Measurements from ENCODE around the gene ZNF497.
"Not testable (repeated sequence)": the region's sequence is repeated elsewhere in the genome, so short reads cannot be mapped to it uniquely, and the experiment has no call there.

Gene ZNF497

DNA sequence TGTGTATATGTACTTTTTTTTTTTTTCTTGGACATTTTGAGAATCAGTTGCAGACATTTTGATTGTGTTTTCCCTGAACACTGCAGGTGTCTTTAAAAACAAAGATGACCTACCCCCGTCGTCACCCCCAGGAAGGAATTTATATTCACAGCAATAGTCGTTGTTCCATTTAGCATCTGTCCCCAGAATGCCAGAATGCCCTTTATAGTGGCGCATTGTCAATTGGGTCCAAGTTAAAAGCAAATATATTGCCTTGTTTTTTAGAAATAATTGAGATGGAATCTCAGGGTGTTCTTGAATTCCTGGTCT lies 31.1 kb upstream of the ZNF497 start:
- no peak for DNase-seq

DNA sequence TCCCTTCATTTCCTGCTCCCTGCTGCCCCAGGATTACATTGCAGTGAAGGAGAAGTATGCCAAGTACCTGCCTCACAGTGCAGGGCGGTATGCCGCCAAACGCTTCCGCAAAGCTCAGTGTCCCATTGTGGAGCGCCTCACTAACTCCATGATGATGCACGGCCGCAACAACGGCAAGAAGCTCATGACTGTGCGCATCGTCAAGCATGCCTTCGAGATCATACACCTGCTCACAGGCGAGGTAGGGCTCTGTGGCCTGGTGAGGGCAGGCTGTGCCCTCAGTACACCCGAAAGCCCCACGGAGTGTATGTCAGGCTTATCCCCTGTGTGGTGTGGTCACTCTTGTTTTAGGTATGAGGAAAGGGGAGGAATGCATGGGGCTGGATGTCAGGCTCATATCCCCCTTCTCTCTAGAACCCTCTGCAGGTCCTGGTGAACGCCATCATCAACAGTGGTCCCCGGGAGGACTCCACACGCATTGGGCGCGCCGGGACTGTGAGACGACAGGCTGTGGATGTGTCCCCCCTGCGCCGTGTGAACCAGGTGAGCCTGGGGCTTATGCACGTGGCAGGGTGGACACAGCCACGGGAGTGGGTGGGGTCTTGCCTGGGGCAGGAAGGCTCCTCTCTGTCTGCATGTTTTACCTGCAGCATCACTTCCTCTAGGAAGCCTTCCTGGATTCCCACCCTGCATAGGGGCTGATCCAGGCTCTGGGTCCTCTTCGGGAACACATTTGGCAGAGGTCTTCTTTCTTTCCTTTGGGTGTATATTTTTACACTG lies 30.6 kb upstream of the ZNF497 start:
- DNase-seq, result no peak

DNA sequence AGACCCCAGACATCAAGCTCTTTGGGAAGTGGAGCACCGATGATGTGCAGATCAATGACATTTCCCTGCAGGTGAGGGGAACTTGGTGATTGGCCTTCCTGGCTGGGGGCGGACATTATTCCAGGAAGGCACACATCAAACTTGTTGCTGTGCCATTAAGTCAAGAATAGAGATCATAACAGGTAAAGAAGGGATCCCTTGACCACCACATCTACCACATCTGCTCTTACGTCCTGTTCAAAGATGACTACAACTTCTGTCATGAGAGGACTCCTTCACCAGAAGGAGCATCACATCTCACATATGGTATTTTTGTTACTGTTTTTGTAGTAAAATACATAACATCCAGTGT lies 25.6 kb upstream of the ZNF497 start:
- DNase-seq, result no peak

DNA sequence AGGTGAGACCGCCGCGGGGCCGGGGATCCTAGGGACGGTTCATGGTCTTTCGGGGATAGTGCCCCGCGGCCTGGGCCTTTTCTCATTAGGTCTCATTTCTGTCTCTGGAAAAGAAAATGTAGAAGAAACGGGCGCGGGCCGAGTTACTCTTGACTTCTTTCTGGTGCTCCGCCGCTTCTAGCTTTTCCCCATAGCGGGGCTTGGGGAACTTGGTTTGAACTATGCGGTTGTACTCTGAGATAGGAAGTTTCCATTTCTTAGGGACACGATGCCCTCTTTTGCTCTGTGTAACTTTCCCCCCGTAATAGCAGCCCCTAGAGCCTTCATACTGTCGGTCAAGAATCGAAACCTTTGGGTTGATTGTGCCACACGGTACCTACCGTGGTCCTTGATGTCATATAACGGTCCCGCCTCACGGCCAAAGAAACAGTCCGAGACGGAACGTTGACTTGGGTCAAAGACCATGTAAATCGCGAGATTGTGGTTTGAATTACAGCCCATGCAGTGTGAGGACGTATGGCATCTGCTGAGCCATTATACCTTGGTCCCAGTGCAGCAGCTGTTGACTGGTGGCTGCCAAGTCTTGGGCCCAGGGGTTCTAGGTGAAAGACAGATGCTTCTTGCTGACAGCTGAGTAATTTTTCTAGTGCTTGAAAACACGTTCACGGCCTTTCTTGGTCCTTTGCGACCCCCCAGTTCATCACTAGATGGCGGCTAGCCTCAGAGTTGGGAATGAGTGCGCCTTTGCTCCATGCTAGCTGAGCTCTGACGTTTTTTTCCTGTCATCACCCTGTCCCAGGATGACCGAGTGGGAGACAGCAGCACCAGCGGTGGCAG lies 25.0 kb upstream of the ZNF497 start:
- no peak for DNase-seq

GRCh38 chr19:58386576-58387337 lies 24.2 kb upstream of the ZNF497 start, which contains the start of gene RPS5:
Gene RPS5, plus strand, starts transcription at chr19:58387269. Its CDS starts 869 bp downstream, at chr19:58388138.
- DNase-seq, result peak; percentile 95

- DNase-seq, result no peak
Observed at GRCh38 chr19:58385891-58386575, 23.5 kb upstream of the ZNF497 start.

GRCh38 chr19:58385313-58385890 lies 22.9 kb upstream of the ZNF497 start:
- no peak for DNase-seq

- DNase-seq, result no peak
Observed at GRCh38 chr19:58382997-58383603, 20.5 kb upstream of the ZNF497 start.

GRCh38 chr19:58381460-58382212 lies 19.1 kb upstream of the ZNF497 start:
- no peak for DNase-seq

- DNase-seq, result peak; percentile 99
Observed at GRCh38 chr19:58380662-58381459, 18.3 kb upstream of the ZNF497 start, which contains the start of gene ZNF837. Gene ZNF837, minus strand, starts transcription at chr19:58381030. Its CDS starts 11,698 bp downstream, at chr19:58369332.

DNA sequence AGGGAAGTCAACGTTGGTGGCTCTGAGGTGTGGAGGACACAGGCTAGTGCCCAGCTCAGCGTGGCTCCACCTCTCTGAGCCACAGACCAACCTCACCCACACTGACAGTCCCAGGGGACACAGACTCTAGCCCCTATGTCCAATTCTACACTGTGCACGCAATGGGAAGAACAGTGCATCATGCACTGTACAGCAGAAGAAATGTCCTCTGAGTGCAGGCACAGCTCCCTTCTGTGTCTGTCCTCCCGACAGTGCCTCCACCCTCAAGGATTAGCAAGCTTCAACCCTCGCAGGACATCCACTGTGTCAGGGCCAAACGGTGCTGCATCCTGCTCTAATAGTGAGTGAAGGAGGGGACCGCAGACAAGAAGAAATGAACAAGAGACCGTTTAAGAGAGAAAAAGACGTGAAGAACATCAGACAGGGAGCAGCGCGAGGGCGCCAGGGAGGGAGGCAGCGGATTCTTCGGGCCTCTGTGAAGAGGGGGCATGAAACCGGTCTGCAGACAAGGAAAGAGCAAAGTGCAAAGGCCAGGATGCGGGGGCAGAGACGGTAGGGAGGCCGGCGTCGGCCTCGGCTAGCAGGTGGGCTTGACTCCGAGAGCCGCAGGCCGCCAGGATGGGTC lies 17.6 kb upstream of the ZNF497 start:
- DNase-seq, result no peak

DNA sequence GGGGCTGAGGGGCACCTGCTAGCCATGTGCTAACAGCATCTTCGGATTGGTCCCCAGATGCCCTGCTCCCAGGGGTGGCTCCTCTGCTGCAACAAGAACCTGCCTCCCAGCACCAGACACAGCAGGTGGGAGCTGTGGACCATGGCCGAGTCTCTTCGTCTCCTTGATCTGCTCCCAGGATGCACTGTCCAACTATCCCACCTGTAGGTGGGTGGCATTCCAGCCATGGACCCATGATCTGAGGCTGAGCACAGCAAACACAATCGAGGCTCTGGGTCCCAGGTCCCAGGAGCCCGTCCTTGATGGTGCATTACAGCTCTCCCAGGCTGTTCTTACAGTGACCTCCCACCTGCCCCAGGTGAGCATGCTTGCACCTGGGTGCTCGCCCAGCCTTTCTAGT lies 16.7 kb upstream of the ZNF497 start:
- no peak for DNase-seq

- not testable (repeated sequence) for DNase-seq
Observed at GRCh38 chr19:58376724-58377123, 14.2 kb upstream of the ZNF497 start.

DNA sequence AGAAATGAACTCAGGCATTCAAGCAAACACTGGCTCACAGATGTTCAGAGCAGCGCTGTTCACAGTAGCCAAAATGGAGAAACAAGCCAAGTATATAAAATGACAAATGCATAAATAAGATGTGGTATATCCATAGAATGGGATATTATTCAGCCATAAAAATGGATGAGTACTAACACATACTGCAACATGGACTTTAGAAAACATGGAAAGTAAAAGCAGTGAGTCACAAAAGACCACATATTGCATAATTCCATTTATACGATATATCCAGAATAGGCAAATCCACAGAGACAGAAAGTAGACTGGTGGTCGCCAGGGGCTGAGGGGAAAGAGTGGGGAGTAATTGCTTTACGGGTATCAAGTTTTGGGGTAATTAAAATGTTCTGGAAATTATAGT lies 11.6 kb upstream of the ZNF497 start:
- no peak for DNase-seq

- no peak for DNase-seq
Observed at GRCh38 chr19:58372311-58373133, 10.0 kb upstream of the ZNF497 start.

- no peak for DNase-seq
Observed at GRCh38 chr19:58368561-58369360, 6.2 kb upstream of the ZNF497 start.

GRCh38 chr19:58367698-58368454 lies 5.3 kb upstream of the ZNF497 start:
- DNase-seq, result no peak

Measured in NCI-H526 treated with DMSO at 0.1 percent for 48 hours (cell line).